Fibroblast of lung (primary cell): Measurements from ENCODE around the gene CEBPE.

ENCODE experiments used
- CTCF ChIP-seq, 2 donors: IDR thresholded peaks in 1 of 2; conservative IDR thresholded peaks in 1 of 2; 1 replicate in 1 of 2; 2 replicates in 1 of 2; pipeline ENCODE4 v1.5.1; 2011 to 2012; ENCODE audit warnings: low read length in 2 of 2, control low read depth in 1 of 2, inconsistent platforms in 1 of 2, low read depth in 1 of 2, mild to moderate bottlenecking in 1 of 2
- EZH2 ChIP-seq: IDR thresholded peaks from 2 replicates; pipeline ENCODE4 v1.5.1; 2012; ENCODE audit warnings: low read length, control low read depth, mild to moderate bottlenecking; ENCODE audit errors: missing control alignments

GRCh38 chr14:23159532-23159931 is 40.5 kb upstream of the CEBPE start:
- TF ChIP-seq CTCF (conservative IDR thresholded peaks at IDR 0.05 in 1 of 2, IDR thresholded peaks at IDR 0.05 in 1 of 2; ENCODE audit: low read depth in 1 of 2, low read length in 2 of 2) (no peak), EZH2 (no peak)
